ENCODE results near the gene VEGFC.

The VEGFC gene

DNA sequence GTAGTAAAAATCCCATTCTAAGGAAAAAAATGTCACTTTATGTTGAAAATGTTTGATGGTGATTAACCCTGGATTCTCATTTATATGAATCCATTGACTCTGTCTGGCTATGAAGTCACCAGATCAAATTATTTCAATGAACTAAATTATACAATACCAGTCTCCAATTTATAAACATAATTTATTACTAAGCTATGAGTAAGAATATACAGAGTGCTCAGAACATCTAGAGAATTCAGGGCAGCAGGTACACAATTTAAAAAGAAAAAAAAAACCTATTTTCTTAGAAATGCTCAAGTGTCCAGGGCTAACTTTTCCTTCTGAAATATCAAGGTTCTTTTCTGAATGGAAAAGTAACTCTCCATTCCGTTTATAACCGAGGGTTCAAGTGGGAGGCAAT, 48.6 kb downstream of the VEGFC start:
- DNase-seq (ENCODE audit: low read depth): no peak
- TF ChIP-seq, protein P1, sequence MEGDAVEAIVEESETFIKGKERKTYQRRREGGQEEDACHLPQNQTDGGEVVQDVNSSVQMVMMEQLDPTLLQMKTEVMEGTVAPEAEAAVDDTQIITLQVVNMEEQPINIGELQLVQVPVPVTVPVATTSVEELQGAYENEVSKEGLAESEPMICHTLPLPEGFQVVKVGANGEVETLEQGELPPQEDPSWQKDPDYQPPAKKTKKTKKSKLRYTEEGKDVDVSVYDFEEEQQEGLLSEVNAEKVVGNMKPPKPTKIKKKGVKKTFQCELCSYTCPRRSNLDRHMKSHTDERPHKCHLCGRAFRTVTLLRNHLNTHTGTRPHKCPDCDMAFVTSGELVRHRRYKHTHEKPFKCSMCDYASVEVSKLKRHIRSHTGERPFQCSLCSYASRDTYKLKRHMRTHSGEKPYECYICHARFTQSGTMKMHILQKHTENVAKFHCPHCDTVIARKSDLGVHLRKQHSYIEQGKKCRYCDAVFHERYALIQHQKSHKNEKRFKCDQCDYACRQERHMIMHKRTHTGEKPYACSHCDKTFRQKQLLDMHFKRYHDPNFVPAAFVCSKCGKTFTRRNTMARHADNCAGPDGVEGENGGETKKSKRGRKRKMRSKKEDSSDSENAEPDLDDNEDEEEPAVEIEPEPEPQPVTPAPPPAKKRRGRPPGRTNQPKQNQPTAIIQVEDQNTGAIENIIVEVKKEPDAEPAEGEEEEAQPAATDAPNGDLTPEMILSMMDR (IDR thresholded peaks at IDR 0.05; ENCODE audit: low read length, missing control alignments): no peak
- H3K4me3 ChIP-seq (replicated peaks; ENCODE audit: low read depth, low read length): no peak overlapping the region

DNA sequence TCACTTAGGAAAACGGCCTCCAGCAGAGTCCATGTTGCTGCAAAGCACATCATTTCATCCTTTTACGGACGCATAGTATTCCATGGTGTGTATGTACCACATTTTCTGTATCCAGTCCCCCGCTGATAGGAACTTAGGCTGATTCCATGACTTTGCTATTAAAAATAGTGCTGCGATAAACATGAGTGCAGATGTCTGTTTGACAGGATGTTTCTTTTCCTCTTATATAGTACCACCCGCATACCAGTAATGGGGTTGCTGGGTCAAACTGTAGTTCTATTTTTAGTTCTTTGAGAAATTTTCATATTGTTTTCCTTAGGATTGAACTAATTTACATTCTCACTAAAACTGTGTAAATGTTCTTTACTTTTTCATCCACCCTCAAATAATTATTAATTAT, 50.5 kb downstream of the VEGFC start:
- DNase-seq (ENCODE audit: low read depth): no peak
- TF ChIP-seq, protein P1 (IDR thresholded peaks at IDR 0.05; ENCODE audit: low read length, missing control alignments): no peak
- no peak overlapping the region for H3K4me3 ChIP-seq (replicated peaks; ENCODE audit: low read depth, low read length)

DNA sequence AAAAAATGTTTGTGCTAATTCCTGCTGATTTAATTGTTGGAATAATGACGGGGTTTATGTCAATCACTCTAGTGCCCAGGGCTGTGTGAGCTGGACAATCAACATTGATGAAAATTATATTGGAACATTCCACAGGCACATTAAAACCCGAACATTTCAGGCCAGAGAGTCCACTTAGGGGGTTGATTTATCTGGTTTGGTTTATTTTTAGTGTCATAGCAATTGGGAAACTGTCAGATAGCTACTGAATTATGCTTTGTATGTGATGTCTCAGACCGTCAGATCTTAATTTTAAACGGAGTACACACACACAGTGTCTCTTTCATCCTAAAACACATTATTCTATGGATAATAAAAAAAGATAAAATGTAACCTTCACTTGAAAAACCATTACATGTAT, 51.5 kb downstream of the VEGFC start:
- no peak overlapping the region for H3K4me3 ChIP-seq (replicated peaks; ENCODE audit: low read depth, low read length)
- TF ChIP-seq, protein P1 (IDR thresholded peaks at IDR 0.05; ENCODE audit: low read length, missing control alignments): no peak
- DNase-seq (ENCODE audit: low read depth): no peak

DNA sequence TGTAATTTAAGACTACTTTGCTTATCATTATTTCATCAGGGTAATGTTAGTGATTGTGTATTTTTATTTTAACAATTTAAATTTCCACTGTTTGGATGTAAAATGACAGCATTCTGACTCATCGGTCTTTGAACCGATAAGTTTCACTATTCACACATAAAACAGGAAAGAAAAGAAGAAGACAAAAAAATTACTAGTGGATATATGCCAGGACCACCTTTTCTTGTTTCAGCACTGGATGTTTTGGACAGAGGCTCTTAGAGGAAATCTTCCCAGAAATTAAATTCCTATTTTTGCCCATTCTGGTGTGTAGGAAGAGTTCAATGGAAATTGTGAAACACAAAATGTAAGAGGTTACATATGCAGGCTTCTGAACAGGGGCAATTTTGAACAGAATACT, 57.4 kb downstream of the VEGFC start:
- DNase-seq (ENCODE audit: low read depth): peak; percentile 53
- TF ChIP-seq, protein P1 (IDR thresholded peaks at IDR 0.05; ENCODE audit: low read length, missing control alignments): no peak
- H3K4me3 ChIP-seq (replicated peaks; ENCODE audit: low read depth, low read length): no peak overlapping the region

DNA sequence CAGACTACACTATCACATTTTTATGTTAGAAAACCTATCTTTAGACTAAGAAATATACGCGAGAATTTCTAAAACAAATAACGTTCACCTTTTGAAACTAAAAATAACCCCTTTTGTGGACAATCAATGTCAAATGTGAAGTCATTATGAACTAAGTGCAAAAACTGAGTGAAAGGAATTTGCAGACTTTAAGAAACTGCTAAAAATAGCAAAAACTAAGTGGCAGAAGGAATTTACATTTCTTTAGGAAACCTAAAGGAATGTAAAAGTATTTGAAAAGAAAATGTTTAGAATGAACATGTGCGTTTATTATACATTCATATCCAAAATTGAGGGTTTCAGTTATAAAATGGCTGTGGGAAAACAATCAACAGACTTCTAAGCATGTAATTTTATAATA, 58.3 kb downstream of the VEGFC start:
- TF ChIP-seq, protein P1 (IDR thresholded peaks at IDR 0.05; ENCODE audit: low read length, missing control alignments): no peak
- DNase-seq (ENCODE audit: low read depth): no peak
- no peak overlapping the region for H3K4me3 ChIP-seq (replicated peaks; ENCODE audit: low read depth, low read length)

DNA sequence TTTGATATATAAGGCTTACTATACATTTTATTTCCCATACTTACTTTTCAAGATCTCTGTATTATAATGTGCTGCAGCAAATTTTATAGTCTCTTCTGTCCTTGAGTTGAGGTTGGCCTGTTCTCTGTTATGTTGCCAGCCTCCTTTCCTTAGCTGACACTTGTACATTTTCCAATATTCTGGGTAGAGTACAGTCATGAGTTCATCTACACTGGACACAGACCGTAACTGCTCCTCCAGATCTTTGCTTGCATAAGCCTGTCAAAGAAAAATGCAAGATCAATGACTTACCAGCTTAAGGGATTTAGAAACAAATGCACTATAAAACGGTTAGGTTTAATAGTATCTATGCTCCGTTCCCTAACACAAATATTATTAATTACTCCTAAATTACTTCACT, 63.2 kb downstream of the VEGFC start:
- peak; percentile 22 for DNase-seq (ENCODE audit: low read depth)
- TF ChIP-seq, protein P1 (IDR thresholded peaks at IDR 0.05; ENCODE audit: low read length, missing control alignments): no peak
- H3K4me3 ChIP-seq (replicated peaks; ENCODE audit: low read depth, low read length): no peak overlapping the region

DNA sequence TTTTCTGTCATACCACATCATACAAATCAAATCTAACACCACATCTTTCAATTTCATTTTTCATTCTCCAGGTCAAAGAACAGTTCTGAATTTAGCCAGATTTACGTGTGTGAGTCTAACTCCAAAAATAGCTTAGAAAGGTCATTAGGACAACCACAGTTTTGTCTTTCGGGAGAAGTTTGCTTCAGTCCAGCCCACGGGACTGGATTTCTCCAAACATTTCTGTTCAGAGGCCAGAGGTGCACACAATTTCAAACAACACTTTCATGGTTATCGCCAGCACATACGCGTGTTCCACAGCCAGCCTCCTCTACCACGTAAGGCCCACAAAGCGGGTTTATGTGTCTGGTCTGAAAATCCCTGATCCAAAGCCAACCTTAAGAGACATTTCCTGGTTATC, 65.9 kb downstream of the VEGFC start:
- TF ChIP-seq, protein P1 (IDR thresholded peaks at IDR 0.05; ENCODE audit: low read length, missing control alignments): no peak
- H3K4me3 ChIP-seq (replicated peaks; ENCODE audit: low read depth, low read length): no peak overlapping the region
- peak; percentile 13 for DNase-seq (ENCODE audit: low read depth)
